GM19324 (cell line): ENCODE data around the gene TBC1D5.
A peak's percentile ranks its signal among the peaks of the same experiment; 100 is the strongest.
"Not testable (repeated sequence)": the region's sequence is repeated elsewhere in the genome, so short reads cannot be mapped to it uniquely, and the experiment has no call there.

Source experiments
- ATAC-seq: cut with Tn5 transposase; IDR thresholded peaks from one replicate; pipeline ENCODE4 v1.9.1; 2021; ENCODE audit warnings: mild to moderate bottlenecking, moderate library complexity; ENCODE audit not compliant: unreplicated experiment, low FRiP score

Gene TBC1D5

DNA sequence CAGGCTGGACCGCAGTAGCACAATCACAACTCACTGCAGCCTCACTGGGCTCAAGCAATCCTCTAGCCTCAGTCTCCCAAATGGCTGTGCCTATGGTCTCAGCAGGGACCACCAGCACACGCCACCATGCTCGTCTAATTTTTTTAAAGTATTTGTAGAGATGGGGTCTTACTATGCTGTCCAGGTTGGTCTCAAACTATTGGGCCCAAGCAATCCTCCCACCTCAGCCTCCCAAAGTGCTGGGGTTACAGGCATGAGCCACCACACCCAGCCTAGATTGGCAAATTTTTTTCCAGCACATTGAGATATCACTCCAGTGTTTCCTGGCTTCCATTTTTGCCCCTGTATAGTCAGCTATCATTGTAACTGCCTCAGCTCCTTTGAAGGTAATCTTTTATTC is 18.3 kb downstream of the TBC1D5 start:
- no peak for ATAC-seq

- ATAC-seq: no peak
These were observed 25.0 kb downstream of the TBC1D5 start for GRCh38 chr3:17717411-17717810.

- no peak for ATAC-seq
These were observed 28.0 kb downstream of the TBC1D5 start for GRCh38 chr3:17714473-17714872.

- ATAC-seq: no peak
These were observed 33.1 kb downstream of the TBC1D5 start for GRCh38 chr3:17709236-17709810.

DNA sequence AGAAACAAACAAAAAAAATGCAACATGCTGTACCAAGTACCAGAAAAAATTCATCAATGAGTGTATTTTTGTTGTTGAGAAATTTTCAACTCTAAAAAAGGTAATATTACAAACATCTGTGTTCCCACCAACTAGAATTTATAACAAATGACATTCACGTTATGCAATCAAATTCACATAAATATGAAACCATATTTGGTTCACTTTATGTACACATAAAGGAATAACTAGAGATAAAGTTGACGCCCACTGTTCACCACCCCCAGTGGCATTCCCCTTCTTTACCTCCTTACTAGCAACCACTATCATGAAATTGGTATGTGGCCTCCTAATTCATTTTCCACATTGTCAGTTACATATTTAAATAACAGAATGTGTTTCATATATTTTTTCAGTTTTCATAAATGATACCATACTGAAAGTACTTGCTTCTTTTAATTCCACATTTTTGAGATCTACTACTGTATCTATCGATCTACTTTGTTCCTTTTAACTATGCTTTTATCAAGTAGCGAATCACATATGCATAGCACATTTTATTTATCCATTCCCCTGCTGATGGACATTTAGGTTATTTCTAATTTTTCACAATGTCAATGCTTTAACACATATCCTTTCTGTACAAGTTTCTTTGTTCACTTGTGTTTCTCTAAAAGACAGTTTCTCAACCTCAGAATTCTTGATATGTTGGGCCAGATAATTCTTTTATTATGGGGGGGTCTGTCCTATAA is 34.5 kb downstream of the TBC1D5 start:
- ATAC-seq: no peak

DNA sequence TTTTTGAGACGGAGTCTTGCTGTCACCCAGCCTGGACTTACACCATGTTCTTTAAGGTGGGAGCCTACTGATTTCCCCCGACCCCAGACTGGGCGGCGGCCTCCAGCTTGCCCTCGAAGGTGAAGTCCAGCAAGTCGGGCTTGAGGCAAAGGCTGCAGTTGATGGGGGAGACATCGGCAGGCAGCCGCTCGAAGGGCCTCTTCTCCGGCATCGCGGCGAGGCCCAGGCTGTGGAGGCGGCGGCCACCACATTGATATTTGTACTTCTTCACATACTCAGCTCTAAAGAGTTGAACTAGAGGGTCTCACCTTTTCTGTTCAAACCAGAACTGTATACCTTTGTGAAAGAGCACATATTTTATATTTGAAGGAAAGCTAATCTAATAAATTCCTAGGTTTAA is 36.4 kb downstream of the TBC1D5 start:
- ATAC-seq: not testable (repeated sequence)

- not testable (repeated sequence) for ATAC-seq
These were observed 42.6 kb downstream of the TBC1D5 start for GRCh38 chr3:17699815-17700214.

- ATAC-seq: not testable (repeated sequence)
These were observed 46.8 kb downstream of the TBC1D5 start for GRCh38 chr3:17695665-17696064.

DNA sequence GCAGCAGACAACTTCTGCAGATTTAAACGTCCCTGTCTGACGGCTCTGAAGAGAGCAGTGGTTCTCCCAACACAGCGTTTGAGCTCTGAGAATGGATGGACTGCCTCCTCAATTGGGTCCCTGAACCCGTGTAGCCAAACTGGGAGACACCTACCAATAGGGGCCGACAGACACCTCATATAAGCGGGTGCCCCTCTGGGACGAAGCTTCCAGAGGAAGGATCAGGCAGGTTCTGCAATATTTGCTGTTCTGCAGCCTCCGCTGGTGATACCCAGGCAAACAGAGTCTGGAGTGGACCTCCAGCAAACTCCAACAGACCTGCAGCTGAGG is 48.8 kb downstream of the TBC1D5 start:
- not testable (repeated sequence) for ATAC-seq

- not testable (repeated sequence) for ATAC-seq
These were observed 49.4 kb downstream of the TBC1D5 start for GRCh38 chr3:17692846-17693669.

- no peak for ATAC-seq
These were observed 54.9 kb downstream of the TBC1D5 start for GRCh38 chr3:17687566-17687965.

DNA sequence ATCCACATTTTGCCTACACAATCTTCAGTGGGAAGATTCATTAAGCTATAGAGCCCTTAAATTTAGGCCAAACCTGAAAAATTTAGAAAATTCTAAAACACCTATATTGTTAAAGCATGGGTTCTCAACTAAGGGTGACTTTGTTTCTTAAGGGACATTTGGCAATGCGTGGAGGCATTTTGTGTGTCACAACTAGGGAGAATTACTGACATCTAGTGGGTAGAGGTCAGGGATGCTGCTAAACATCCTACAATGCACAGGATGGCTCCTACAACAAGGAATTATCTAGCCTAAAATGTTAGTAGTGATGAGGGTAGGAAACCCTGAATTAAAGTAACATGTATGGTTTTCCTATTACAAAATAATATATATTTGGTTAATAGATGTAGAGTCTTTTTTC is 55.8 kb downstream of the TBC1D5 start:
- ATAC-seq: no peak

- no peak for ATAC-seq
These were observed 58.8 kb downstream of the TBC1D5 start for GRCh38 chr3:17683542-17684207.

DNA sequence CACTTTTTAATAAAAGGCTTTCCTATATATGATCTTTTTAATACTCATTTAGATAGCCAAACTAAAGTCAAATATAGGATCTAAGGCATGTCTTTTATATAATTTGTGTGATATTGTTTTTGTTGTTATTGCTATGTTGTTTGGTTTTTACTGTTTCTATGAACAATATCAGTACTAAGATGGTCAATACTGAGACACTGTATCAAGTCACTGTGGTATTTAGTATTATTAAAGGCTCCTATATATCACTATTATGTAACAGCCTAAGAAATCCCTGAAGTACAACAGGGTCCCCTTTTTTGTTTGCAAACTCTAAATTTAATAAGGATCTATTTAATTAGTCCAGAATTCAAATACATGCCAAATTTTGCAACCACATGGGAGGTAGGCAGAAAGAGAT is 61.9 kb downstream of the TBC1D5 start:
- ATAC-seq: no peak

GRCh38 chr3:17678116-17678741 is 64.2 kb downstream of the TBC1D5 start:
- no peak for ATAC-seq

GRCh38 chr3:17674082-17674686 is 68.2 kb downstream of the TBC1D5 start:
- ATAC-seq: no peak

- no peak for ATAC-seq
These were observed 69.9 kb downstream of the TBC1D5 start for GRCh38 chr3:17672506-17672905.

DNA sequence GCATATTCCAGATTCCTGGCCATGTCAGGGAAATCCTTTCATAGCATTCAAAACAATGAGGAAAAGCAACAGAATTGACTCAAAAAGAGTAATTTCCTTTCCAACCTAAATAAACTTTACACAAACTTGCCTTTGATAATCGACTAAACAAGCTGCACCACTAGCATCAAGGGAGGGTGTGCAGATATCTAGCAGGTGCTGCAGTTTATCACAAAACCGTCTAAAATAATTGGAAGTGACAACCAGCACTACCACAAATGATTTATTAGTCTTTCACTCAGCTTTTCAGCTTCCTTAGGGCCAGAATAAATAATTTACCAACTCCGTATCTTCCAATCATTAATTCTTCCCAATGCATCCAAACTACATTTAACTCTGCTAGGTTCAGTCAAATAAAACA is 71.7 kb downstream of the TBC1D5 start:
- ATAC-seq: no peak

- peak; percentile 56 for ATAC-seq
These were observed 77.5 kb downstream of the TBC1D5 start for GRCh38 chr3:17664923-17665322.

GRCh38 chr3:17656264-17656663 is 86.2 kb downstream of the TBC1D5 start:
- no peak for ATAC-seq
